WTC11 (cell line): ENCODE data around the gene SLC25A22. TPM values are rescaled to one million over a fixed set of nuclear protein-coding genes. Genes with fewer than 3 reads are reported as not detected.

Experiments
- ATAC-seq: fragments of 200-7000 bp; cut with Tn5 transposase; 2 replicates; pipeline ENCODE4 v1.10.0; 2021; ENCODE audit warnings: mild to moderate bottlenecking, moderate library complexity
- CTCF ChIA-PET: fragments of 300-600 bp; sonication (Branson Sonifier 250); formaldehyde crosslinking; loops from one replicate; lab custom pipeline; 2021; ENCODE audit warnings: antibody characterized with exemption; lab: Charles Lee
- POLR2A ChIA-PET: fragments of 350-600 bp; sonication (Branson Sonifier 250); formaldehyde crosslinking; loops from one replicate; lab custom pipeline; 2021; ENCODE audit warnings: antibody characterized with exemption; lab: Charles Lee
- DNase-seq: peaks from one replicate; pipeline ENCODE4 v3.0.0; 2021; ENCODE audit warnings: low spot score
- H3K27ac Mint-ChIP-seq: 2 replicates; pipeline ENCODE4 v1.8.0; 2021; ENCODE audit warnings: mixed read lengths
- H3K27me3 Mint-ChIP-seq: 2 replicates; pipeline ENCODE4 v1.8.0; 2021; ENCODE audit warnings: low read depth, mild to moderate bottlenecking, moderate library complexity, mixed read lengths
- H3K36me3 Mint-ChIP-seq: 2 replicates; pipeline ENCODE4 v1.8.0; 2021; ENCODE audit warnings: mixed read lengths
- H3K4me1 Mint-ChIP-seq: 2 replicates; pipeline ENCODE4 v1.8.0; 2022; ENCODE audit warnings: mixed read lengths
- H3K4me3 Mint-ChIP-seq: 2 replicates; pipeline ENCODE4 v1.8.0; 2021; ENCODE audit warnings: mild to moderate bottlenecking, moderate library complexity, mixed read lengths
- H3K9me3 Mint-ChIP-seq: 2 replicates; pipeline ENCODE4 v1.8.0; 2021; ENCODE audit warnings: mixed read lengths
- CREB1 ChIP-seq: sonication (generic); formaldehyde crosslinking; IDR thresholded peaks from 2 replicates; pipeline ENCODE4 v1.8.0; 2023; ENCODE audit warnings: mild to moderate bottlenecking, missing genetic modification reagents
- GABPB1 ChIP-seq: sonication (generic); formaldehyde crosslinking; IDR thresholded peaks from 2 replicates; pipeline ENCODE4 v1.8.1; 2023; ENCODE audit warnings: mild to moderate bottlenecking, missing genetic modification reagents
- NFYB ChIP-seq: sonication (generic); formaldehyde crosslinking; conservative IDR thresholded peaks from 2 replicates; pipeline ENCODE4 v1.8.0; 2022; ENCODE audit warnings: low read depth, missing genetic modification reagents
- OVOL2 ChIP-seq: fragments of 250-450 bp; sonication (Bioruptor Pico); IDR thresholded peaks from 2 replicates; pipeline ENCODE4 v1.9.0; 2021; ENCODE audit warnings: mild to moderate bottlenecking, borderline replicate concordance
- TCF7 ChIP-seq: sonication (generic); formaldehyde crosslinking; IDR thresholded peaks from 2 replicates; pipeline ENCODE4 v1.8.0; 2022; ENCODE audit warnings: mild to moderate bottlenecking, low read depth, missing genetic modification reagents, moderate library complexity
- ZNF263 ChIP-seq: sonication (generic); formaldehyde crosslinking; IDR thresholded peaks from 2 replicates; pipeline ENCODE4 v1.8.1; 2022; ENCODE audit warnings: low read depth, mild to moderate bottlenecking, moderate library complexity, missing genetic modification reagents
- ZNF423 ChIP-seq: fragments of 250-450 bp; sonication (Bioruptor Pico); IDR thresholded peaks from 2 replicates; pipeline ENCODE4 v2.1.2; 2022; ENCODE audit warnings: mild to moderate bottlenecking, moderate library complexity
- total RNA-seq: library from RNA; stranded (reverse); gene quantifications from 3 replicates; pipeline ENCODE4 v1.2.3, GENCODE V29; 2021
- TF ChIP-seq, protein P1 (sequence below): sonication (generic); formaldehyde crosslinking; IDR thresholded peaks from 2 replicates; pipeline ENCODE4 v1.8.1; 2022; ENCODE audit warnings: mild to moderate bottlenecking, moderate library complexity, missing genetic modification reagents
- TF ChIP-seq, protein P2 (sequence below): sonication (generic); formaldehyde crosslinking; IDR thresholded peaks from 2 replicates; pipeline ENCODE4 v1.8.1; 2023; ENCODE audit warnings: mild to moderate bottlenecking, moderate library complexity, missing genetic modification reagents
- TF ChIP-seq, protein P3 (sequence below): sonication (generic); formaldehyde crosslinking; conservative IDR thresholded peaks from 2 replicates; pipeline ENCODE4 v1.8.1; 2022; ENCODE audit warnings: mild to moderate bottlenecking, missing genetic modification reagents
- TF ChIP-seq, protein P4 (sequence below): sonication (generic); formaldehyde crosslinking; IDR thresholded peaks from 2 replicates; pipeline ENCODE4 v1.8.0; 2022; ENCODE audit warnings: missing genetic modification reagents
- TF ChIP-seq, protein P5 (sequence below): fragments of 250-450 bp; sonication (Bioruptor Pico); conservative IDR thresholded peaks from 2 replicates; pipeline ENCODE4 v1.9.0; 2021; ENCODE audit warnings: mild to moderate bottlenecking
- TF ChIP-seq, protein P6 (sequence below): fragments of 250-450 bp; sonication (Bioruptor Pico); IDR thresholded peaks from 2 replicates; pipeline ENCODE4 v1.8.0; 2021; ENCODE audit warnings: mild to moderate bottlenecking
- TF ChIP-seq, protein P7 (sequence below): sonication (generic); formaldehyde crosslinking; IDR thresholded peaks from 2 replicates; pipeline ENCODE4 v1.8.1; 2023; ENCODE audit warnings: mild to moderate bottlenecking, missing genetic modification reagents, borderline replicate concordance
- TF ChIP-seq, protein P8 (sequence below): fragments of 250-450 bp; sonication (Bioruptor Pico); IDR thresholded peaks from 2 replicates; pipeline ENCODE4 v2.1.2; 2022; ENCODE audit warnings: mild to moderate bottlenecking, moderate library complexity

Gene SLC25A22
- total RNA-seq, 1 experiment from 2014 or later = 44.8 TPM

DNA sequence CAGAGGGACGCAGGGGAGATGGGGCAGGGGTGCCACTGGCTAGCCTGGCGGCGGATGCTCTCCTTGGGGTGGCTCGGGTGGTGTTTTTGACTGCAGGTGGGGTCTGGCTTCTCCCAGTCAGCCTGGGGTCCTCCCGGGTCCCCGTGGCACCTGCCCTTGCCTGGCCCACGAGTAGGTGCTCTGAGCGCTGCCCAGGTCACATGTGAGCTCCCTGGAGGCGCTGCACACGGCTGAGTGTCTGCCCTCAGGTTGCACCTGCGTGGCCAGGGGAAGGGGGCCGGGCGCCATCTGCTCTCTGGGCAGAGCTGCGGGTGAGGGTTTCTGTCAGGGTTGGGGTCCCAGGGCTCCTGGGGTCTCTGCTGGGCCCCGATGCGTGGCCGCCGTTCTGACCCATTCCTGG, 49.8 kb upstream of the SLC25A22 start (continued):
- TF ChIP-seq, protein P1, sequence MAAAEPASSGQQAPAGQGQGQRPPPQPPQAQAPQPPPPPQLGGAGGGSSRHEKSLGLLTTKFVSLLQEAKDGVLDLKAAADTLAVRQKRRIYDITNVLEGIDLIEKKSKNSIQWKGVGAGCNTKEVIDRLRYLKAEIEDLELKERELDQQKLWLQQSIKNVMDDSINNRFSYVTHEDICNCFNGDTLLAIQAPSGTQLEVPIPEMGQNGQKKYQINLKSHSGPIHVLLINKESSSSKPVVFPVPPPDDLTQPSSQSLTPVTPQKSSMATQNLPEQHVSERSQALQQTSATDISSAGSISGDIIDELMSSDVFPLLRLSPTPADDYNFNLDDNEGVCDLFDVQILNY (CRISPR knock-in tag) = no peak
- TF ChIP-seq, protein P2, sequence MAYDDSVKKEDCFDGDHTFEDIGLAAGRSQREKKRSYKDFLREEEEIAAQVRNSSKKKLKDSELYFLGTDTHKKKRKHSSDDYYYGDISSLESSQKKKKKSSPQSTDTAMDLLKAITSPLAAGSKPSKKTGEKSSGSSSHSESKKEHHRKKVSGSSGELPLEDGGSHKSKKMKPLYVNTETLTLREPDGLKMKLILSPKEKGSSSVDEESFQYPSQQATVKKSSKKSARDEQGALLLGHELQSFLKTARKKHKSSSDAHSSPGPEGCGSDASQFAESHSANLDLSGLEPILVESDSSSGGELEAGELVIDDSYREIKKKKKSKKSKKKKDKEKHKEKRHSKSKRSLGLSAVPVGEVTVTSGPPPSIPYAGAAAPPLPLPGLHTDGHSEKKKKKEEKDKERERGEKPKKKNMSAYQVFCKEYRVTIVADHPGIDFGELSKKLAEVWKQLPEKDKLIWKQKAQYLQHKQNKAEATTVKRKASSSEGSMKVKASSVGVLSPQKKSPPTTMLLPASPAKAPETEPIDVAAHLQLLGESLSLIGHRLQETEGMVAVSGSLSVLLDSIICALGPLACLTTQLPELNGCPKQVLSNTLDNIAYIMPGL (CRISPR knock-in tag) = no peak

DNA sequence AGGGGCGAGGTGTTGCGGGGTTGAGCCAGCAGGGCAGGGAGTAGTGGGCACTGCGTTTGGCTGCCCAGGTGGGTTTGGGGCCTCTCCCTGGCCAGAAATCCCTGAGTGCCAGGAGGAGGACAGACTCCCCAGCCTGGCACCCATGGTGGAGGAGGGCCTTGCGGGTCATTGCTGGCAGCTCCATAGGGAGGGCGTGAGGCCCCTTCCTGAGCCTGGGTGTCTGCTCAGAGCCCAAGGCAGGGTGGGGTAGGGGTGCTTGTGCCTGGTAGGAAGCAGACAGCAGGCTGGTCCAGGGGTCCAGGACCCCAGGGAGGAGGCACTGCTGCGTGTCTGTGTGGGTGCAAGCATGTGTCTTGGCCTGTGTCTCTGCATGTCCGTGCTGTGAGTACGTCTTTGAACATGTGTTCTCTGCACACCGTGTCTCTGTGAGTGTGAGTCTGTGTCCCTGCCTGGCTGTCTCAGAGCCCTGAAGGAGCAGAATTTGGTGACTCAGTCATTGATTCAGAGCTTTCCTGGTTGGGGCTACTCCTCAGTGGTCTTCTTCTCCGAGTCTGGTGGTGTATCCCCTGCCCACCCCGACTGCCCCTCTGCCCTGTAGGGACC, 48.5 kb upstream of the SLC25A22 start:
- TF ChIP-seq, protein P3, sequence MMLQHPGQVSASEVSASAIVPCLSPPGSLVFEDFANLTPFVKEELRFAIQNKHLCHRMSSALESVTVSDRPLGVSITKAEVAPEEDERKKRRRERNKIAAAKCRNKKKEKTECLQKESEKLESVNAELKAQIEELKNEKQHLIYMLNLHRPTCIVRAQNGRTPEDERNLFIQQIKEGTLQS (CRISPR knock-in tag) = no peak
- Mint-ChIP-seq H3K27ac (no peak overlapping the region; the same call in 1 of the 2 replicates), H3K27me3 (no peaks in the 10 kb centered on the region), H3K36me3 (no peaks in the 10 kb centered on the region), H3K4me1 (peaks cover 16% of the 10 kb centered on the region), H3K9me3 (no peaks in the 10 kb centered on the region), H3K4me3 (no peak overlapping the region)
- ChIA-PET POLR2A (no interaction called here), CTCF (interaction anchor here (0.7 to 2.3 kb wide), 8 partner anchors 8 to 99 kb away, joined by 3 to 22 read pairs (median 3); no protein-coding TSS in a partner anchor)
- ATAC-seq (no peak), DNase-seq (no peak)

DNA sequence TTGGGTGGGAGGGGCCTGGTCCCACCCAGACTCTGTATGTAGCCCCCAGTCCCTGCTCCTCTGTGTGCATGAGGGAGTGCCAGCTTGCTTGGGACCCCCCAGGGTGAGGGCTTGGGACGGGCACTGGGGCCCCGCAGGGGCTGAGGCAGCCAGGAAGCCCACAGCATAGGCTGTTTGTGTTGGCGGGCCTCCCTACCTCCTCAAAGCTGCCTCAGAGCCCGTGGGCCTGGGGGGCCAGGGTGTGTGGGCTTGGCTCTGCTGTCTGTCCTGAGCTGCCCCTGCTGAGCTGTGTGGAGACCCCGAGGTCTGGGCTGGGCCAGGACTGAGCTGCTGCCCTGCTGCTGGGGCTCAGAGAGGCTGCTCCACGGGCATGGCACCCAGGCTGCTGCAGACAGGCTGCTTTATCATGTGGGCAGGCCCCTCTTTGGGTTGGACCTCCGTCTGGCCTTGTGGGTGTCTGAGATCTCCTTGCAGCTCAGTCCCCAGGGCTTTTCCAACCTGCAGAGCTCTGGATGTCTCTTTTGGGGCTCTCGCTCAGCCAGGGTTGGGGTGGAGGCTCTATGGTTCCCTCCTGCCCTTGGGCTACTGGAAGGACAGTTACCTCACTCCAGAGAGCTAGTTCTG, 47.9 kb upstream of the SLC25A22 start:
- ATAC-seq (no peak), DNase-seq (no peak)
- Mint-ChIP-seq H3K27me3 (no peaks in the 10 kb centered on the region), H3K4me3 (no peak overlapping the region), H3K4me1 (peaks cover 17% of the 10 kb centered on the region), H3K36me3 (peaks cover under 1% of the 10 kb centered on the region; the same call in 1 of the 2 replicates), H3K9me3 (no peaks in the 10 kb centered on the region), H3K27ac (no peak overlapping the region)
- CTCF ChIA-PET = interaction anchor here (0.7 to 1.1 kb wide), 3 partner anchors 12 to 99 kb away, joined by 3 to 4 read pairs (median 3); no protein-coding TSS in a partner anchor
- TF ChIP-seq, protein P4, sequence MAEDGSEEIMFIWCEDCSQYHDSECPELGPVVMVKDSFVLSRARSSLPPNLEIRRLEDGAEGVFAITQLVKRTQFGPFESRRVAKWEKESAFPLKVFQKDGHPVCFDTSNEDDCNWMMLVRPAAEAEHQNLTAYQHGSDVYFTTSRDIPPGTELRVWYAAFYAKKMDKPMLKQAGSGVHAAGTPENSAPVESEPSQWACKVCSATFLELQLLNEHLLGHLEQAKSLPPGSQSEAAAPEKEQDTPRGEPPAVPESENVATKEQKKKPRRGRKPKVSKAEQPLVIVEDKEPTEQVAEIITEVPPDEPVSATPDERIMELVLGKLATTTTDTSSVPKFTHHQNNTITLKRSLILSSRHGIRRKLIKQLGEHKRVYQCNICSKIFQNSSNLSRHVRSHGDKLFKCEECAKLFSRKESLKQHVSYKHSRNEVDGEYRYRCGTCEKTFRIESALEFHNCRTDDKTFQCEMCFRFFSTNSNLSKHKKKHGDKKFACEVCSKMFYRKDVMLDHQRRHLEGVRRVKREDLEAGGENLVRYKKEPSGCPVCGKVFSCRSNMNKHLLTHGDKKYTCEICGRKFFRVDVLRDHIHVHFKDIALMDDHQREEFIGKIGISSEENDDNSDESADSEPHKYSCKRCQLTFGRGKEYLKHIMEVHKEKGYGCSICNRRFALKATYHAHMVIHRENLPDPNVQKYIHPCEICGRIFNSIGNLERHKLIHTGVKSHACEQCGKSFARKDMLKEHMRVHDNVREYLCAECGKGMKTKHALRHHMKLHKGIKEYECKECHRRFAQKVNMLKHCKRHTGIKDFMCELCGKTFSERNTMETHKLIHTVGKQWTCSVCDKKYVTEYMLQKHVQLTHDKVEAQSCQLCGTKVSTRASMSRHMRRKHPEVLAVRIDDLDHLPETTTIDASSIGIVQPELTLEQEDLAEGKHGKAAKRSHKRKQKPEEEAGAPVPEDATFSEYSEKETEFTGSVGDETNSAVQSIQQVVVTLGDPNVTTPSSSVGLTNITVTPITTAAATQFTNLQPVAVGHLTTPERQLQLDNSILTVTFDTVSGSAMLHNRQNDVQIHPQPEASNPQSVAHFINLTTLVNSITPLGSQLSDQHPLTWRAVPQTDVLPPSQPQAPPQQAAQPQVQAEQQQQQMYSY = no peak
- TF ChIP-seq, protein P5, sequence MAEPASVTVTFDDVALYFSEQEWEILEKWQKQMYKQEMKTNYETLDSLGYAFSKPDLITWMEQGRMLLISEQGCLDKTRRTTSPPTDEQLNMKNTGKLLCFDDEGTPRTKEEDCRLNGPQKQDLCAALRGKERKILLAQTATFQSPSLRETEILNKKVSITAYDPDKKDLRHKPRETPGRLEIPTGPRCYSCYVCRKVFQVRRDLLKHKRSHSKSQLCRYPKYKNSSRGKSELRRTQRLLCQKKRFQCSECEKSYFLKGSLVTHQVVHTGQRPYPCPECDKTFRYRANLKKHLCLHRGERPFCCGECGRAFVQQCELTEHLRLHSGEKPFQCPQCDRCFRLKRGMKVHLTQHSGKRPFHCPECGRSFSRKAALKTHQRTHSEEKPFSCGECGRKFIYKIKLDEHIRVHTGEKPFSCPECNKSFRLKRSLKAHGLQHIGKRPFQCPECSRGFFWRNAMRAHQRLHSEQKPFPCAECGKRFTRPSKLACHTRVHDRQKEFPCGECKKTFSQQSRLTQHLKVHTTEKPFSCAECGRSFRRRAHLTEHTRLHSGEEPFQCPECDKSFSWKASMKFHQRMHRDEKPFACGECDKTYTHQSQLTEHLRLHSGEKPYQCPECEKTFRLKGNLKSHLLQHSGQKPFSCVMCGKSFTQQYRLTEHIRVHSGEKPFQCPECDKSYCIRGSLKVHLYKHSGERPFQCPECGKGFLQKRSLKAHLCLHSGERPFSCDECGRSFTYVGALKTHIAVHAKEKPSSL (CRISPR knock-in tag) = no peak
- TF ChIP-seq GABPB1 (CRISPR knock-in tag) (no peak), ZNF423 (no peak), CREB1 (CRISPR knock-in tag) (no peak), TCF7 (CRISPR knock-in tag) (no peak), NFYB (CRISPR knock-in tag) (no peak), OVOL2 (CRISPR knock-in tag) (no peak), ZNF263 (CRISPR knock-in tag) (no peak)
- TF ChIP-seq, protein P6, sequence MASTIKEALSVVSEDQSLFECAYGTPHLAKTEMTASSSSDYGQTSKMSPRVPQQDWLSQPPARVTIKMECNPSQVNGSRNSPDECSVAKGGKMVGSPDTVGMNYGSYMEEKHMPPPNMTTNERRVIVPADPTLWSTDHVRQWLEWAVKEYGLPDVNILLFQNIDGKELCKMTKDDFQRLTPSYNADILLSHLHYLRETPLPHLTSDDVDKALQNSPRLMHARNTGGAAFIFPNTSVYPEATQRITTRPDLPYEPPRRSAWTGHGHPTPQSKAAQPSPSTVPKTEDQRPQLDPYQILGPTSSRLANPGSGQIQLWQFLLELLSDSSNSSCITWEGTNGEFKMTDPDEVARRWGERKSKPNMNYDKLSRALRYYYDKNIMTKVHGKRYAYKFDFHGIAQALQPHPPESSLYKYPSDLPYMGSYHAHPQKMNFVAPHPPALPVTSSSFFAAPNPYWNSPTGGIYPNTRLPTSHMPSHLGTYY (CRISPR knock-in tag) = no peak
- TF ChIP-seq, protein P7, sequence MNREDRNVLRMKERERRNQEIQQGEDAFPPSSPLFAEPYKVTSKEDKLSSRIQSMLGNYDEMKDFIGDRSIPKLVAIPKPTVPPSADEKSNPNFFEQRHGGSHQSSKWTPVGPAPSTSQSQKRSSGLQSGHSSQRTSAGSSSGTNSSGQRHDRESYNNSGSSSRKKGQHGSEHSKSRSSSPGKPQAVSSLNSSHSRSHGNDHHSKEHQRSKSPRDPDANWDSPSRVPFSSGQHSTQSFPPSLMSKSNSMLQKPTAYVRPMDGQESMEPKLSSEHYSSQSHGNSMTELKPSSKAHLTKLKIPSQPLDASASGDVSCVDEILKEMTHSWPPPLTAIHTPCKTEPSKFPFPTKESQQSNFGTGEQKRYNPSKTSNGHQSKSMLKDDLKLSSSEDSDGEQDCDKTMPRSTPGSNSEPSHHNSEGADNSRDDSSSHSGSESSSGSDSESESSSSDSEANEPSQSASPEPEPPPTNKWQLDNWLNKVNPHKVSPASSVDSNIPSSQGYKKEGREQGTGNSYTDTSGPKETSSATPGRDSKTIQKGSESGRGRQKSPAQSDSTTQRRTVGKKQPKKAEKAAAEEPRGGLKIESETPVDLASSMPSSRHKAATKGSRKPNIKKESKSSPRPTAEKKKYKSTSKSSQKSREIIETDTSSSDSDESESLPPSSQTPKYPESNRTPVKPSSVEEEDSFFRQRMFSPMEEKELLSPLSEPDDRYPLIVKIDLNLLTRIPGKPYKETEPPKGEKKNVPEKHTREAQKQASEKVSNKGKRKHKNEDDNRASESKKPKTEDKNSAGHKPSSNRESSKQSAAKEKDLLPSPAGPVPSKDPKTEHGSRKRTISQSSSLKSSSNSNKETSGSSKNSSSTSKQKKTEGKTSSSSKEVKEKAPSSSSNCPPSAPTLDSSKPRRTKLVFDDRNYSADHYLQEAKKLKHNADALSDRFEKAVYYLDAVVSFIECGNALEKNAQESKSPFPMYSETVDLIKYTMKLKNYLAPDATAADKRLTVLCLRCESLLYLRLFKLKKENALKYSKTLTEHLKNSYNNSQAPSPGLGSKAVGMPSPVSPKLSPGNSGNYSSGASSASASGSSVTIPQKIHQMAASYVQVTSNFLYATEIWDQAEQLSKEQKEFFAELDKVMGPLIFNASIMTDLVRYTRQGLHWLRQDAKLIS = no peak
- TF ChIP-seq, protein P8, sequence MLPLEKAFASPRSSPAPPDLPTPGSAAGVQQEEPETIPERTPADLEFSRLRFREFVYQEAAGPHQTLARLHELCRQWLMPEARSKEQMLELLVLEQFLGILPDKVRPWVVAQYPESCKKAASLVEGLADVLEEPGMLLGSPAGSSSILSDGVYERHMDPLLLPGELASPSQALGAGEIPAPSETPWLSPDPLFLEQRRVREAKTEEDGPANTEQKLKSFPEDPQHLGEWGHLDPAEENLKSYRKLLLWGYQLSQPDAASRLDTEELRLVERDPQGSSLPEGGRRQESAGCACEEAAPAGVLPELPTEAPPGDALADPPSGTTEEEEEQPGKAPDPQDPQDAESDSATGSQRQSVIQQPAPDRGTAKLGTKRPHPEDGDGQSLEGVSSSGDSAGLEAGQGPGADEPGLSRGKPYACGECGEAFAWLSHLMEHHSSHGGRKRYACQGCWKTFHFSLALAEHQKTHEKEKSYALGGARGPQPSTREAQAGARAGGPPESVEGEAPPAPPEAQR (CRISPR knock-in tag) = no peak
- POLR2A ChIA-PET = no interaction called here
